Activated CD4-positive, CD25-positive, alpha-beta regulatory T cell treated with anti-CD3 and anti-CD28 coated beads, Interleukin-2, amount 50 U/mL, for 24 hours (primary cell): Measurements from ENCODE around the gene GNAO1.

Experiments
- ATAC-seq, 2 donors: fragments of 150-1000 bp; cut with Tn5 transposase; one replicate each; pipeline ENCODE4 v1.10.0; 2021; ENCODE audit warnings: mild to moderate bottlenecking in 1 of 2, moderate library complexity in 1 of 2

GNAO1 gene

GRCh38 chr16:56315955-56316354 lies 124.7 kb downstream of the GNAO1 start:
- ATAC-seq = no peak

GRCh38 chr16:56316545-56316944 lies 125.3 kb downstream of the GNAO1 start:
- no peak for ATAC-seq

- peak; percentile 80 to 92 for ATAC-seq
Observed at GRCh38 chr16:56317998-56318826, 126.9 kb downstream of the GNAO1 start.

GRCh38 chr16:56318827-56319140 lies 127.5 kb downstream of the GNAO1 start:
- ATAC-seq = no peak

- ATAC-seq = no peak
Observed at GRCh38 chr16:56319376-56319775, 128.1 kb downstream of the GNAO1 start.

- ATAC-seq = no peak
Observed at GRCh38 chr16:56320056-56320455, 128.8 kb downstream of the GNAO1 start.

GRCh38 chr16:56320811-56321558 lies 129.7 kb downstream of the GNAO1 start:
- no peak for ATAC-seq

GRCh38 chr16:56321571-56321970 lies 130.3 kb downstream of the GNAO1 start:
- no peak for ATAC-seq

- no peak for ATAC-seq
Observed at GRCh38 chr16:56324406-56324805, 133.1 kb downstream of the GNAO1 start.

GRCh38 chr16:56325956-56326355 lies 134.7 kb downstream of the GNAO1 start:
- no peak for ATAC-seq

- ATAC-seq = no peak
Observed at GRCh38 chr16:56327071-56327928, 136.0 kb downstream of the GNAO1 start.

GRCh38 chr16:56327929-56328258 lies 136.6 kb downstream of the GNAO1 start:
- no peak for ATAC-seq

- ATAC-seq = no peak
Observed at GRCh38 chr16:56328276-56329022, 137.2 kb downstream of the GNAO1 start.

- no peak for ATAC-seq
Observed at GRCh38 chr16:56329887-56330286, 138.6 kb downstream of the GNAO1 start.

- ATAC-seq = no peak
Observed at GRCh38 chr16:56330476-56330875, 139.2 kb downstream of the GNAO1 start.

GRCh38 chr16:56331399-56331798 lies 140.1 kb downstream of the GNAO1 start:
- ATAC-seq = no peak

- ATAC-seq = no peak
Observed at GRCh38 chr16:56331915-56332314, 140.6 kb downstream of the GNAO1 start.

- no peak for ATAC-seq
Observed at GRCh38 chr16:56332464-56333079, 141.3 kb downstream of the GNAO1 start.

GRCh38 chr16:56334761-56335160 lies 143.5 kb downstream of the GNAO1 start:
- no peak for ATAC-seq

GRCh38 chr16:56336071-56336688 lies 144.9 kb downstream of the GNAO1 start:
- no peak for ATAC-seq

GRCh38 chr16:56336711-56337110 lies 145.4 kb downstream of the GNAO1 start:
- no peak for ATAC-seq
